Measurements from ENCODE around the gene HOXA3. TPM values are rescaled to one million over a fixed set of nuclear protein-coding genes. Genes with fewer than 3 reads are reported as not detected.

HOXA3 gene
- total RNA-seq, 1 donor from 2014 or later = not detected

GRCh38 chr7:27172823-27173510 lies 20.6 kb upstream of the HOXA3 start:
- CTCF ChIA-PET = interaction anchor here (2.0 kb wide), 1 partner anchor 803 kb away, joined by 6 read pairs; no protein-coding TSS in a partner anchor
- no peak for TF ChIP-seq CTCF (IDR thresholded peaks at IDR 0.05)
- DNase-seq = no peak
- H3K27me3 Mint-ChIP-seq = peaks cover 54% of the 10 kb centered on the region
- peaks cover 20% of the 10 kb centered on the region for H3K4me1 Mint-ChIP-seq
- POLR2A ChIA-PET = interaction anchor here (1.7 kb wide), 1 partner anchor 10 kb away, joined by 6 read pairs; no protein-coding TSS in a partner anchor
- H3K4me3 Mint-ChIP-seq = peak overlapping the region; percentile 55
- H3K9me3 Mint-ChIP-seq = no peaks in the 10 kb centered on the region
- intact Hi-C loops (cut with micrococcal nuclease) = loop anchor here (1.0 kb wide), 2 partner anchors 11 to 22 kb away; no protein-coding TSS in a partner anchor
- no peaks in the 10 kb centered on the region for H3K36me3 Mint-ChIP-seq (ENCODE audit: low read depth)
- ATAC-seq (ENCODE audit: low read depth) = peak; percentile 32
- no peak overlapping the region for H3K27ac Mint-ChIP-seq

GRCh38 chr7:27172315-27172774 lies 20.0 kb upstream of the HOXA3 start:
- Mint-ChIP-seq H3K36me3 (ENCODE audit: low read depth) (no peaks in the 10 kb centered on the region), H3K4me1 (peaks cover 20% of the 10 kb centered on the region), H3K27ac (no peak overlapping the region), H3K9me3 (no peaks in the 10 kb centered on the region), H3K27me3 (peaks cover 53% of the 10 kb centered on the region), H3K4me3 (peak overlapping the region; percentile 44)
- no peak for TF ChIP-seq CTCF (IDR thresholded peaks at IDR 0.05)
- DNase-seq (peak; percentile 15), ATAC-seq (ENCODE audit: low read depth) (no peak)
- intact Hi-C loops (cut with micrococcal nuclease) = no loop called here
- ChIA-PET CTCF (interaction anchor here (2.0 kb wide), 1 partner anchor 803 kb away, joined by 6 read pairs; no protein-coding TSS in a partner anchor), POLR2A (interaction anchor here (1.7 kb wide), 1 partner anchor 11 kb away, joined by 6 read pairs; no protein-coding TSS in a partner anchor)

- peaks cover 58% of the 10 kb centered on the region for H3K27me3 Mint-ChIP-seq
- ChIA-PET CTCF (interaction anchor here (2.0 kb wide), 1 partner anchor 802 kb away, joined by 6 read pairs; no protein-coding TSS in a partner anchor), POLR2A (interaction anchor here (1.5 kb wide), 1 partner anchor 19 kb away, joined by 3 read pairs; no protein-coding TSS in a partner anchor)
- intact Hi-C loops (cut with micrococcal nuclease) = no loop called here
- no peaks in the 10 kb centered on the region for H3K36me3 Mint-ChIP-seq (ENCODE audit: low read depth)
- H3K9me3 Mint-ChIP-seq = no peaks in the 10 kb centered on the region
- TF ChIP-seq CTCF (IDR thresholded peaks at IDR 0.05) = no peak
- peak overlapping the region; percentile 50 for H3K27ac Mint-ChIP-seq
- peak overlapping the region; percentile 62 for H3K4me3 Mint-ChIP-seq
- ATAC-seq (ENCODE audit: low read depth) (no peak), DNase-seq (peak; percentile 18)
- H3K4me1 Mint-ChIP-seq = peaks cover 20% of the 10 kb centered on the region
Observed at GRCh38 chr7:27171637-27172314, 19.4 kb upstream of the HOXA3 start.

- Mint-ChIP-seq H3K27me3 (peaks cover 58% of the 10 kb centered on the region), H3K4me3 (no peak overlapping the region), H3K9me3 (no peaks in the 10 kb centered on the region), H3K27ac (peak overlapping the region; percentile 36), H3K36me3 (ENCODE audit: low read depth) (no peaks in the 10 kb centered on the region), H3K4me1 (peaks cover 20% of the 10 kb centered on the region)
- ChIA-PET POLR2A (interaction anchor here (1.5 kb wide), 1 partner anchor 19 kb away, joined by 3 read pairs; no protein-coding TSS in a partner anchor), CTCF (interaction anchor here (2.0 kb wide), 1 partner anchor 802 kb away, joined by 6 read pairs; no protein-coding TSS in a partner anchor)
- intact Hi-C loops (cut with micrococcal nuclease) = no loop called here
- ATAC-seq (ENCODE audit: low read depth) (no peak), DNase-seq (peak; percentile 18)
- TF ChIP-seq CTCF (IDR thresholded peaks at IDR 0.05) = no peak
Observed at GRCh38 chr7:27171325-27171636, 18.9 kb upstream of the HOXA3 start.
